HG03139 (cell line): ENCODE measurements around the gene DVL1.
"Not testable (repeated sequence)": the region's sequence is repeated elsewhere in the genome, so short reads cannot be mapped to it uniquely, and the experiment has no call there.

Source experiments
- ATAC-seq: cut with Tn5 transposase; IDR thresholded peaks from one replicate; pipeline ENCODE4 v1.9.1; 2021; ENCODE audit not compliant: unreplicated experiment

DVL1 gene

GRCh38 chr1:1373815-1374588, 24.8 kb upstream of the DVL1 start:
- no peak for ATAC-seq

- ATAC-seq = no peak
These were observed 24.0 kb upstream of the DVL1 start for GRCh38 chr1:1373051-1373814.

DNA sequence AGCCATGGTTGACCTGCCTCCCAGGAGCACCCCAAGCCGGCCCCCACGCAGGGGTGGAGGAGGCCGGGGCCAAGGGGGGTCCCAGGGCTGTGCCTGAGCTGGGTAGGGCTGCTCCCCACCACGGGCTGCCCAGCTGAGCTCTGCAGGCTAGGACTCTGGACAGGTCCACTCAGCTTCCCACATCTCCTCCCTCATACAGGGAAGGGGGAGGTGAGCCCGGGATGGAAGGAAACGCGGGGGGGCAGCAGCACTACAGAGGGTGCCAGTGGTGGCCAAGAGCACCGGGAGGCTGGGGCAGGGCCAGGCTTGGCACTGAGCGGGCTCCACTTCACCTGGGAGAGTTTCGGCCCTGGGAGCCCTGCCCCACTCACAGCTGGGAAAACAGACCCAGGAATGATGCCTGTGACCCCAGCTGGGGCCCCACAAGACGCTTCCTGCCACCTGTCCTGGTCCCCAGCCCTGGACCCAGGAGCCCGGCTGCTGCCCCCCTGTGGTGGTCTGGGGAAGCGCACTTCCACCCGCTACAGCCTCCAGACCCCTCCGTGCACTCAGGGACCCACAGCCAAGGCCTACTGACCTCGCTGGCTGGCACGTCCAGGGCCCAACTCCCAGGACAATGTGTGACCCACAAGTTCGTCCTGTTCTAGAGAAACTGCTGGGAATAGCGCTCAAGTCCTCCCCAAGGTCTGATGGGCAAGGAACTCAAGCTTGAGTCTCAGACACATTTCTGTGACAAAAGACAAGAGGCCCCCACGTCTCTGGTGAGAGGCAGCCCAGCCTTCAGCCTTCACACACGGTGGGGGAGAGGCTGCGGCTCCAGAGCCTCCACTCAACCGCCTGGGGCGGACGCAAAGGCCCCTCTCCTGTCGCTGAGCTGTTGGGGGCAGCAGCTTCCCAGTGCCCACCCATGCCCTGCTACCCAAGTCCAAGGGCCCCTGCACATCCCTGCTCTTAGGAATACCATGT, 22.8 kb upstream of the DVL1 start:
- no peak for ATAC-seq

GRCh38 chr1:1371364-1371745, 22.1 kb upstream of the DVL1 start:
- ATAC-seq = no peak

GRCh38 chr1:1370771-1371300, 21.6 kb upstream of the DVL1 start:
- no peak for ATAC-seq

GRCh38 chr1:1370094-1370493, 20.9 kb upstream of the DVL1 start:
- ATAC-seq = not testable (repeated sequence)

DNA sequence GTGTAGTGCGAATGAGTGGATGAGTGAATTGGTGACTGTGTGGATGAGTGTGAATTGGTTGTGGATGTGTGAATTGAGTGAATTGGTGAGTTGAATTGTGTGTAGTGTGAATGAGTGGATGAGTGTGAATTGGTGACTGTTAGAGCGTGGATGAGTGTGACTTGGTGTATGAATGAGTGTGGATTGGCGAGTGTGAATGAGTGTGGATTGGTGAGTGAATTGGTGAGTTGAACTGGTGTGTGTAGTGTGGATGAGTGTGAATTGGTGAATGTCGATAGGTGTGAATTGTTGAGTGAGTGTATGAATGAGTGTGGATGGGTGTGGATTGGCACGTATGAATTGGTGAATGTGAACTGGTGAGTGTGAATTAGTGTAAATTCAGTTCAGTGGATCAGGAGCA, 18.1 kb upstream of the DVL1 start:
- ATAC-seq = no peak

- ATAC-seq = no peak
These were observed 17.5 kb upstream of the DVL1 start for GRCh38 chr1:1366699-1367066.

DNA sequence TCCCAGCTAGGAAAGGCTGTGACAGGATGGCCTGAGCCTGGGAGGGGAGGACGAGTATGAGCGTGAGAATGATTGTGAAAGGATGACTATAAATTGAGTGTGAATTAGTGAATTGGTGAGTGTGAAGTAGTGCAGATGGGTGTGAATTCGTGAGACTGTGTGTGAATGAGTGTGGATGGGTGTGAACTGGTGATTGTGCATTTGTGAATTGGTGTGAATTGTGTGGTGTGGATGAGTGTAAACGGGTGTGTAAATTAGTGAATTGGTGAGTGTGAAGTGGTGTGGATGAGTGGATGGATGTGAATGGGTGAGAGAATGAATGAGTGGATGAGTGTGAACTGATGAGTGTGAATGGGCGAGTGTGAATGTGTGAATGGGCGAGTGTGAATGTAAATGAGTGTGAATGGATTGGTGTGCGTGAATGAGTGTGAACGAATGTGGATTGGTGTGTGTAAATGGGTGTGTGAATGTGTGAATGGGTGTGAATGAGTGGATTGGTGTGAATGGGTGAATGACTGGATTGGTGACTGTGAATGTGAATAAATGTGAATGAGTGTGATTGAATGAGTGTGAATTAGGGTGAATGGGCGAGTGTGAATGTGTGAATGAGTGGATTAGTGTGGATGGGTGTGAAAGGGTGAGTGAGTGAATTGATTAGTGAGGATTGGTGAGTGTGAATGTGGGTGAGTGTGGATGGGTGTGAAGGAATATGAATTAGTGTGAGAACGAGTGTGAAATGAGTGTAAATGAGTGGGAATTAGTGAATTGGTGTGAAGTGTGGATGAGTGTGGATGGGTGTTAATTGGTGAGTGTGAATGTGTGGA, 16.9 kb upstream of the DVL1 start:
- ATAC-seq = no peak

GRCh38 chr1:1364266-1364665, 15.0 kb upstream of the DVL1 start:
- no peak for ATAC-seq

GRCh38 chr1:1361982-1362423, 12.8 kb upstream of the DVL1 start:
- no peak for ATAC-seq

GRCh38 chr1:1361233-1361981, 12.2 kb upstream of the DVL1 start:
- no peak for ATAC-seq

GRCh38 chr1:1360506-1361169, 11.4 kb upstream of the DVL1 start:
- ATAC-seq = no peak

DNA sequence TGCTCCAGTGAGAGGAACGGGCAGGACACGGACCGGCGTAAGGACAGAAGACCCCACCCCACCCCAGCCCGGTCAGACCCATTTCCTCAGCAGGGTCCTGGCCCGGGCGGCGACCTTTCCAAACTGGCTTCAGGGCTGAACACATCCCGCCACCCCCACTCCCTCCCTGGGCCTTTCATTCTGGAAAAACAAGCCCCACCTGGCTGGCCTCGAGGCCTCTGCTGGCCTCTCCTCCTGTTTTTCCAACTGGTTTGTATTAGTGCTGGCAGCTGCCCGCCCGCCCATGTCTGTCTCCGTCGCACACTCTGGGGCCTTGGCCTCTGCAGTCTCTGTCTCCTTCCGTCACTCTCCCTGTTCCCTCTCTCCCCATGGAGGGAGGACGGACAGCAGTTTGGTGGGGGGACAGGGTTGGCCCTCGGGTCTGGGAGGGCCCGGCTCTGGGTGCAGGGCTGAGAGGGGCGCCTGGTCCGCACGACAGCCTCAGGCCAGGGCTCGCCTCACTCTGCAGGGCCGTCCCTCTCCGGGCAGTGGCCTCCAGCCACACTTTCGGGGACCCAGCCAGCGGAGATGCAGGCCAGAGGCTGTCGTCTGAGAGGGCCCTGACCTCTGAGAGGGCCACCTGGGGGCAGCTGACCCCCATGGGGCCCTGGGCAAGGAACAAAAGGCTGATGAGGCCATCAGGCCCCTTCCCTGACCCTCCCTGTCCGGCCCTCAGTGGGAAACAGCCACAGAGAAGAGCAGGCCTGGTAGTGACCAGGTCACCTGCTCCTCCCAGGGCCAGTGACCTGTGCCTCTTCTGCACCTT, 10.6 kb upstream of the DVL1 start:
- no peak for ATAC-seq

- no peak for ATAC-seq
These were observed 10.1 kb upstream of the DVL1 start for GRCh38 chr1:1359308-1359663.

DNA sequence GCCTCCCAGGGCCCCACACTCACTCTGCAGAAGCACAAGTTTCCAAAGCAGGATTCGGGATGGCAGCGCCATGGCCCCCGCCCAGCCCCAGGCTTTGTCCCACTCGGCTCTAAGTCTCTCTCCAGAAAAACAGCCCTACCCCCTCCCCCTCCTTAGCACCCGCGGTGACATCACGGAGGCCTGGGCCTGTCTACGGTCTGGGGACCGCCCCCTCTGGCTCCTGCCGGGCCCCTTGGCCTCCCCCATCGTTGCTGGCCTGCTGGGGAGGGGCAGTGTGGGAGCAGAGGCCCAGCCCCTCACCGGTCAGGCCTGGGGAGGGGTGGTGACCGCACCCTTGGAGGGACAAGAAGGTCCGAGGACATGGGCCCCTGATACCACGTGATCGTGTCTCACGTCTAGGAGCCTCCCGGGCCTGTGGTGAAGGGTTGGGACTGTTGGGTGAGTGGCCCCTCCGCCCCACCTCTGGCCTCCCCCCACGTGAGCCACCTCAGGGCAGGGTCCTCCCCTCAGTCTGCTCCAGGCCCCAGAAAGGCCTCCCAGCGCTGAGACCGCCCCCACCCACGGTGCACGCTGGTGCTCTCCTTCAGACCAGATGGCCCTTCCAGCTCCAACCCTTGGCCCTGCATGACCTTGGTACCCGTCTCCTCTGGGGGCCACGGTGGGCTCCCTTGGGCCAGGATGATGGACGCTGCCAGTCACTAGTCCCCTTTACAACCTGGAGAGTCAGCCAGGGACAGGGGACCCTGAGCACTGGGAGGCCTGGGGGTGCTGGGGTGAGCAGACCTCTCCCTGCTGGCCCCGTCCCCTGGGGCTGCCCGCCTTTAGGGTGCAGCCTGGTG, 9.4 kb upstream of the DVL1 start, which contains the start of gene MXRA8:
Gene MXRA8 (minus strand): TSS at position 123 of the 839 bp plus-strand sequence. CDS start 51 bp downstream, at position 72.
- no peak for ATAC-seq

DNA sequence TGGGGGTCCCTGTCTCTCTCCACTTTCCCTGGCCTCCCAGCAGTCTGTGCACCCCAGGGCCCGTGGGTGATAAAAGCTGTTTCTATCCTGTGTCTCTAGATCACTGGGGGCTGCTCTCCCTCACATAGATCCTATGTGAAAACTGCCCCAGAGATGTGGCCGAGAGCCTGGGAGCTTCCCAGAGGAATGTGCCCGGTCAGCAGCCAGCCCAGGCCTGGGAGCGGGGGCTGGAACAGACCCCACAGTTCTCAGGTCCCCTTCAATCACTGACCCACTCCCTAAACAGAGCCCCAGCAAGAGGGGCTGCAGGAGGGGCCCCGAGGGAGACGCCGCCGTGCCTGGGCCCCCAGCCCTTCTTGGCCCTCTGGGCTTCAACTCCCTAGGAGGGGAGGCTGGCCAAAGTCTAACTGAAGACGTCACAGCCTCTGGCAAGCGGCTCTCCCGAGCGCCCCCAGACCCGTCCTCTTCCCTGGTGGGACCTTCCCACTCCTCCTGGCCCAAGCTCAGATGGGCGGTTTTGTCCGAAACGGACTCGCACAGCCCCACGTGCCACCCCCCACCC, 8.7 kb upstream of the DVL1 start:
- no peak for ATAC-seq
